HG03103 (cell line): ENCODE measurements around the gene S100A7.

ENCODE experiments used
- ATAC-seq: cut with Tn5 transposase; IDR thresholded peaks from one replicate; pipeline ENCODE4 v1.9.1; 2021; ENCODE audit warnings: low read depth; ENCODE audit not compliant: unreplicated experiment

S100A7 gene

DNA sequence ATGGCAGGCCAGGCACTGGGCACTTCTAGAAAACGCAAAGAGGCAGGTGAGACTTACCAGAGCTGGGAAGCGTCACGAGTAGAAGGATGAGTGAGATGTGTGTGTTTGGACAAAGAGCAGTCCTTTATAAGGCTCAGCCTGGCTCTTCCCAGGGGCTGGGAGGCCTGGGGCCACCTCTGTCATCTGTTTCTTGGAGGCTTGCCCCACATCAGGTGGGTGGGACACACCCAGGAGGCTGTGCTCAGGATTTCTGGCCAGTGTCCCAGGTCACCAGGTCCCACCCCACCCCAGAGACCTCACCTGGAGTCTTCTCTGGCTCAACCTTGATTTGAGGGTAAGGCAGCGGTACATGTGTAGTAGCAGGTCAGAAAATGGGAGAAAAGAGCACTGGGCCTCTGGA, at the start of gene S100A7:
Gene S100A7 (minus strand): TSS at position 101 of the 400 bp plus-strand sequence. CDS start 1,638 bp downstream, outside the sequence.
- no peak for ATAC-seq

DNA sequence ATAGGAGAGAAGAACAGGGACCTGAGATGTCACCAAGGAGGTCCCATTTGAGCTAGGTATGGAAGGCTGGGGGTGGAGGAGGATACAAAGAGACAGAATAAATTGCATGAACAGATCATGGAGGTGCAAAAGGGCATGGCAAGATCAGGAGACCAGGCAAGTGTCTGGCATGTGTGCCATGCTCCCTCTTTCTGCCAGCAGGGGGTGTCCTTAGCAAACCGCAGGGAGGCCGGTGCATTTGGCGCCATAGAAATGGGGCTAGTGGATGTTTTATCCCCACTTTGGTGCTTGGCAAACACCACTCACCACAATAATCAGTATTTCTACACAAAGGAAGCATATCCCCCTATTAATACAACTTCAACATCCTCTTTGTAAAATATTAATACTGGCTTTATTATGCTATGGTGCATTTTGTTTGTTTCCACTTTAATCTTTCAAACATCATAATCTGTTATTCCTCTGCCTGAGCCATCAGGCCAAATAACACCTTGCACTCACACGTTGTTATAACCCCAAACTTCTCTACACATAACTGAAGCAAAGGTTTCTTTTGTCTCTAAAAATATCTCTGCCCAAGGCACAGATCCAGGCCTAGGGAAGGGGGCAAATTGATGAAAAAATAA, 49.4 kb upstream of the S100A7 start:
- no peak for ATAC-seq

DNA sequence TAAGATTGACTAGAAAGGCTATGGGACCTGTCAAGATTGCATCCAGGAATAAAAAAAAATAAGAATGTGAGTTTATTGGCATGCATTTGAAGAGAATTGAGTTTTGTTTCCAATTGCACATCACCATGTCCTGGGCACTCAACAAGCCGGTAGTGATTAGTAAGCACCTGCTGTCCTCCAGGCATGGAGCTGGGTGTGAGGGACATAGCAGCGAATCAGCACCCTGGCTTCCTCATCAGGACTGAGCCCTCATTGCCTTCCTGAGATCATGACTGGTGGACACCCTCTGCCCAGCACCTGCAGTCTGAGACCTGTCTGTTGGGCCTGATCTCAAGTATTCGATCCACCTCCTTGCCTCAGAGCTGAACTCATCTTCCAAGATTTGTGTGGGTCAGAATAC, 48.6 kb upstream of the S100A7 start:
- no peak for ATAC-seq

DNA sequence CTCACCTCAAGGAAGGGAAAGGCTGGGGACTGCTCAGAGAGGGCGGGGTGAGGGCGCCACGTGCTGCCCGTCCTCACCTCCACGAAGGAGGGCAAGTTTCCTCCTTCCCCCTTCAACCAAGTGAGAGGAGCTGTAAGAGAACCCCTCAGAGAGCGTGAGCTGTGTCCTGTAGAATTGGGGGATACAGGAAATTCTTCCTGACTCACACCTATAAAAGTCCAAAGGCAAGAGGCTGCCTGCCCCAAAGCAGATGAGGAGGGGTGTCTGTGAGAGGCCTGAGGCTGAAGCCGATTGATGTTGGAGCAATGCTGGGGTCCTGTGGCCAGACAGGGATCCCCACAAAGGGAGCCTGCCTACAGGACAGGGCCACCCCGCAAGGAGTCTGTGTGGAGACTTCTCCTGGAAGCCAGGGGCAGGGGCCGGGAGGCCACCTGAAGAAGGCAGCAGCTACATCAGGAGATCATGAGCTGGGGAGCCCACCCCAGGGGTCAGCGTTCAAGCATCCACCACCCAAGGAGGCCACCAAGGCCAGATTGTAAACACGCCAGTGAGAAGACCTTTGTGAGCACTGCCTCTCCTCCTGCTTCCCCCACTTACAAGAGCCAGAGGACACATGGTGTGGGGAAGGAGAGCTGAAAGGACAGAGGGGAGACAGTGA, 47.6 kb upstream of the S100A7 start:
- no peak for ATAC-seq

DNA sequence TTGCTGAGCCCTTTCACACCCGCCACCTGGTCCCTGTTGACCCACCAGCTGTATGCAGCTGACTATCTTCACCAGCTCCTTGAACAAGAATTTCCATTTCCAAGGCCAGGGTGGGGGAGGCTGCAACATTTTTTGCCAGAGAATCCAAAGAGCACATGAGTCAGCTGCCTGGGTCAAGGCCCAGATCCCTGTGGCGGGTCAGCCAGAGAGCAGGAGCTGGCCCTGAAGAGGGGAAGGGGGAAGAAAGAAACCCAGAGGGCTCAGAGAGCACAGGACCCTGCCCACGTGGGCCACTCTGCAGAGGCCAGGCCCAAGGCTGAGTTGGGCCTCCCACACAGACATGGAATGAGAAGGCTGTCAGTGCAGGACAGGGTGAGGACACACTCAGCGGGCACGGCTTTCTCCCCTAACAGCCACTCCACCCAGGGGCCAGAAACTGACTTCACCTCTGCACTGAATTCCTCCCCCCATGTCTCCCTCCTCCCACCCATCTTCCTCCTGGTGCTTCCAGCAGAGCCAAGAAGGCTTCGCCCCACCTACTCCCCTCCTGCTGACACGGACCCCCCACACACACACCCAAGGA, 46.5 kb upstream of the S100A7 start:
- ATAC-seq: no peak

DNA sequence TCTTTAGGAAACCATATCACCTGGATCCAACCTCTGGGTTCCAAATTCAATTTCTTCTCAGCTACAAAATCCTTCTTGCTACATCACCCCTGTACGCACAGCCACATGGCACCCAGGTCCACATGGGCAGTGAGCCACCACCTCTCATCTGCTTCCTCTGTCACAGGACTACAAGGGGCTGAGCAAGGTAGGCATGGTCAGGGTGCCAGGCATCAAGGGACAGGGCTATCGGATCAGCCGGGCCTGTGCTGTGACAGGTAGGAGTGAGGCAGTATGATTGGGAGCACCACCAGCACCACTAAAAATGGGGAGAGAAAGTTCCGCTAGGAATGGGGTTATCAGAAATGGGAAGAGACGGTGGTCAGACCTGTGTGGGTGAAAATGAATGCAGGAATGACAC, 45.9 kb upstream of the S100A7 start:
- ATAC-seq: no peak

DNA sequence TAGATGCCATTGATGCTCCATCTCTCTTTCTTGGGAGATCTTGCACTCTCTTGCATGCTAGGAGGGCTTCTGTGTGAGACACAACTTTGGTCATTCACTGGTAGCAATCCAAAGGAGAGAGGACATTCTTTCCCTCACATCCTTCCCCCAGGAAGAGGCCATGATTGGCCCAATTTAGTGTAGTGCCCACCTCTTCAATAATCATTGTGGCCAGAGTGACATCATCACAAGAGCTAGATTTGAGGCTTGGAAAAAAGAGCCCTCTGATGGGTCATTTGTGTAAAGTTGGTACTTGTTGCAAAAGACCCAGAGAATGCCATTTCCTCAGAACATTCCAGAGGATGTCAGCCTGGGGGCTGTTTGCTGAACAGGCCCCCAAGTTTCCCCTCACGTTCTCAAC, 45.1 kb upstream of the S100A7 start:
- ATAC-seq: no peak

DNA sequence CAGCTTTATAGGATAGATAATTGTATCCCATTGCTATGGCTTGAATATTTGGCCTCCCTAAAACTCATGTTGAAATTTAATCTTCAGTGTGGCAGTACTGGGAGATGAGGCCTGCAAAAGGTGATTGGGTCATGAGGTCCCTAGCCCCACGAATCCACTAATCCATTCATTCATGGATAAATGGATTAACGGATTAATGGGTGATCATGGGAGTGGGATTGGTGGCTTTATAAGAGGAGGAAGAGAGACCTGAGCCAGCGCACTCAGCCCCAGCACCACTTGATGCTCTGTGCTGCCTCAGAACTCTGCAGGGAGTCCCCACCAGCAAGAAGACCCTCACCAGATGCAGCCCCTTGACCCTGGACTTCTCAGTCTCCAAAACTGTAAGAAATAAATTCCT, 43.3 kb upstream of the S100A7 start:
- ATAC-seq: no peak

DNA sequence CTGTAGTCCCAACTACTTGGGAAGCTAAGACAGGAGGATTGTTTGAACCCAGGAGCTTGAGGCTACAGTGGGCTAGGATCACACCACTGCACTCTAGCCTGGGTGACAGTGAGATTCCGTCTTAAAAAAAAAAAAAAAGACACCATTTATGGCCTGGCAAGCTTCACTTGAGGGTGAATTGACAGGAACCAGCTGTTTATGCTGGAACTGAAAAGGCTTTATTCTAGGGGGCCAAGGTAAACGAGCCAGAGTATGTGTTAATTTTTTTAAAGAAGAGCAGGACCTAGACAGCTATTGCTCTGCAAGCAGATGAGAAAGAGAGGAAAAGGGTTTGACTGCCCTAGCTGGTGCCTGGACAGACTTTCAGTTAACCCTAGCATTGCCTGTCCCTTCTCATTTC, 38.3 kb upstream of the S100A7 start:
- ATAC-seq: no peak

DNA sequence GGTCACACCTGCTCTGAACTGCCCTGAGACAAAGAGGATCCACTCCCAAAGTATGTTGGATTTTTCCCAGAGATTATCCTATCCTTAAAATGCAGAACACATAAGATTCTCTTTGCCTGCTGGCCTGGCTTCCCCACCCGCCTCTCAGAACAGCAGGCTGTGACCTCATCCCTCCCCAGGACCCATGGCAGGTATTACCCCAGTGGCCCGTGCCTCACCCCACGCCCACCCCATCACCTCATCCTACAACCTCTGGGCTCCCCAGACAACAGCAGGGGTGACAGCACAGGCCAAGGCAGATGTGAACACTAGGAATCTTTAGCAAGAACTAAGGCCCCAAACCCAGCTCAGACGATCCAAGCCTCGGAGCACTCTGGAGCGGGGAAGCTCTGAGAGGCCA, 35.1 kb upstream of the S100A7 start:
- no peak for ATAC-seq

DNA sequence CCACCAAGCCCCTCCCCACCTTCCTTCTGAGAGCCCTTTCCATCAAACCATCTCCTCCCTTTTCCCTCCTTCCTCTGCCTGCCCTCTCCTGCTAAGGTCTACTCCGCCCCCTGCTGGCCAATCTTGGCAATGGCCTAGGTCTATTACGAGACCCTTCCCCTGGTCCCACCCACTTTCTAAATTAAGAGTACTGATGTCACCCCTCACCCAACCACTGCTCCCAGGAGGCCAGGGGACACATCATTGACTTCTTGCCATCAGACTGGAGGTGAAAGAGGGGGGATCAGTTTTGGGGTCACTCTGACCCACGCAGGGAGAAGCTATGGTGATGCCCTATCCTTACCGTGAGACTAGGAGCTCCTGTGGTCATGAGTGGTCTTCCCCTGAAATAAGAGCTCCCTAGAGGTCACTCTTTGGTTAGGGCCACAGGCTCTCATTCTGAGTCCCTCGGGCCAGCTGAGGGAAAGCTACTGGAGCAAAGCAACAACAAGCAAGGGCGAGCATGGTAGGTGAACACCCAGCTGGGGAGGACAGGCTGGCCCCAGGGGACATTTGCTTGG, 34.6 kb upstream of the S100A7 start:
- no peak for ATAC-seq

DNA sequence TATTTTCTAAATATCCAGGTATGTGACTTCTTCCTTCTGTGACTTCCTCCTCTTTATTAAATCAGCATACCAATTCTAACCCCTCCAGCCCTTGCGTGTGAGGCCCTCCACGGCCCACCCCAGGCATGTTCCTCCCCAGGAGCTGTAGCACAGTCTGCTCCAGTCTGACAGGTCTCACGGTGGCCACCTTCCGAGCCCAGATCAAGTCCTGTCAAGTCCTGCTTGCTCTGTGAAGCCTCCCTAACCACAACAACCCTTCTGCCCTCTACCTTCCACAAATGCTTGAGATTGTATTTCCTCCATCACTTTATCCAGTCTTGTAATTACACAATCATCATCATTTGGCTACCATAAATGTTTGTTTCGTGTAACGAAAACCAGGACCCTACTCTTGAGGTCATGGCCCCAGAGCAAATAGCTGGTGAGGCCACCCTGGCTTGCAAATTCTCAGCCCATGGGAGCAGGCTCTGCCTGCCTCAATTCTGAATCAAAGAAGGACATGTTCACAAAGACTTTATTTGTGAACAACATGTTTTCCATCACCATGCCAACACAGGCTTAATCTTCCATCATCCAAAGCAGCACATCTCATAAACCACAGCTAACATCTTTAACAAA, 33.0 kb upstream of the S100A7 start:
- no peak for ATAC-seq

DNA sequence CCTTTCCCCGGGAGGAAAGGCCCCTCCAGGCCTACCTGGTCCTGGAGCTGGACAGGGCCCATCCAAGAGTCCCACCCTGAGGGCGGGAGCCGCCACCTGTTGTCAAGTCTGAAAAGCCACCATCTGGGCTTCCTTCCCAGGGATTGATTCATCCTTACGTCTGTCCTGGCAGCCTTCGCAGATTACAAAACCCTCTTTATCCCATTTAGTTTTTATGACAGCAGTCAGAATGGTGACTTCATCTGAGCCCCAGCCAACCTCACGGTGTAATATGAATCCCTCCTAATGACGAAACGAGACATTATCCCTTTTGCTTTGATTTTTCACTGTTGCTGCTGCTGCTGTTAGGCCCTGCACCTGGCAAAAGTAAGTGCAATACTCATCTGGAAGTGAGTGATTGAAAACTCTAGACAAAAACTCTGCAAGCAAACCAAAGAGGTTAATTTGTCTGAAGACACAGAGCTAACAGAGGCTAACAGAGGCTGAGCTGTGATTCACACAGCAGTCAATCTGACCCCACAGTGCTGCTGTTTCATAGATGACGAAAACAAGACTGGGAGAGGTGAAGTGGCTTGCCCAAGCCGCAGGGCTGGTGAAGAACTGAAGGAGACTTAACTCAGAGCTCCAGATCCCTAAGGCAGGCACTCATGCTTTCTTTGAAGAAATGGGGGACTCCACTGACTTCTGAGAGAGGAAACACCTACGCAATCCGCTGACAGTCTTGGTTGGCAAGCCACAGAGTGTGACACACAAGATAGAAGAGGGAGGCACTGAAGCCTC, 30.0 kb upstream of the S100A7 start:
- no peak for ATAC-seq

DNA sequence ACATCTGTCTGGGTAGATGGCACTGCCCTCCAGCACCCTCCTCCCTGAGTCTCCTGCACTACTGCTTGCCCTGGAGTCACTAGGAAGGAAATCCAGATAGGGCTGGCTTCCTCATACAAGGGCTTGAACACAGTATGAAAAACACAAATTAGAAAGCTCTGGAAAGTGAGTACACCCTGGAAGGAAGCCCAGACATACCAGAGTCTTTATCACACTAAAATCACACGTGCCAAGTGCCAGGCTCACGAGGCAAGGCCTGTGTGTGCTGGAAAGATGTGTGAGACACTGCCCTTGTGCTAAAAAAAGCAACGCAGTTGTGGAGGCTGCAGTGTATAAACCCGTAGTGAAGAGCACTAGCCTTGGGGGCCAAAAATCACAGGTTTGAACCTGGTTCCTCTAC, 28.3 kb upstream of the S100A7 start:
- ATAC-seq: no peak

DNA sequence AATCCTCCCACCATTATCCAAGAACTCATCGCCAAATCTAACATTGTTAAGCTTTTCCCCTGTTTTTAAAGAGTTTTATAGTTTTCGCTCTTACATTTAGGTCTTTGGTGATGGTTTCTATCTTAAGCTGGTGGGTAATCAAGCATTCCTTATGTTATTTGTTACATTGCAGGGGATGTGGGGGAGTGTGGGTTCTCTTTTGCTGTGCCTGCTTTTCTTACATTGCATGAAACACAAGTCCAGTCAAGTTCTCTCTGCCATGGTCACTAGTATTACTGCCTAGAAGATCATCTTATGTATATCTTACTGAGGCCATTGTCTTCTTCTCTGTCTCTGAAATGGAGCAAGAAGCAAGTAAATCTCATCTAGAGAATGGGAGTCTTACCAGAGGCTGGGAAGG, 27.3 kb upstream of the S100A7 start:
- ATAC-seq: no peak

DNA sequence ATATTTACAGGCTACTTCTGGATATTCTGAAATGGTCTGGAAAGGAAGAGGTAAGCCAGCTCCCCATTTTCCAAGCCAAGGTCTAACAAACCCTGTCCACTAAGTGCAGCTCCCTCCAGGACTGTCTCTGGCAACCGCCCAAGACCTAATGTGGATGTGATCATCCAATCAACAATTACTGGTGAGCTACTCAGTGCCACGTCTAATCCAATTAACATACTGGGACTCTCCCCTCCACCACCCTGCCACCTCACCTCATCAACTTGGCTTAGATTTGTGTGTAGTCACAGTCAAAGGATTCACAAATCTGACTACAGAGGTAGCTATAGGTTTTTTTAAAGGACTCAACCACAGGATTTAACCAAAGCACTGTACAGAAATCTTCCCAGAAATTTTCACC, 25.4 kb upstream of the S100A7 start:
- no peak for ATAC-seq

DNA sequence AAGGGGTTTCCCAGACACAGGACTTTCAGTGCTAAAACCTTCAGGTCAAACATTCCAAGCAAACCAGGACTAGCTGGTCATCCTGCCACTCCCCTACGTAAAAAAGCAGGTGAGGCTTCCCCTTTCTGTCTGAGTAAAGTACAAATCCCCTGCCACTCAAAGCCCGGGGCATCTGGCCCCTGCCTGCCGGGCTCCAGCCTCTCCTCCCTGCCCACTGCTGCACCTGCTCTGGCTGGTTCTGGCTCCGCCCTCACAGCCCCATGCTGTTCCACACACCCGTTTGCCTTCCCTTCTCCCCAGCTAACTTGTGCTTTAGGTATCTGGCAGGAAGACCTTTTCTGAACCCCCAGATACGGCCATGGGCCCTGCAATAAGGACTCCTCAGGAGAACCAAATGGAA, 23.3 kb upstream of the S100A7 start:
- no peak for ATAC-seq

DNA sequence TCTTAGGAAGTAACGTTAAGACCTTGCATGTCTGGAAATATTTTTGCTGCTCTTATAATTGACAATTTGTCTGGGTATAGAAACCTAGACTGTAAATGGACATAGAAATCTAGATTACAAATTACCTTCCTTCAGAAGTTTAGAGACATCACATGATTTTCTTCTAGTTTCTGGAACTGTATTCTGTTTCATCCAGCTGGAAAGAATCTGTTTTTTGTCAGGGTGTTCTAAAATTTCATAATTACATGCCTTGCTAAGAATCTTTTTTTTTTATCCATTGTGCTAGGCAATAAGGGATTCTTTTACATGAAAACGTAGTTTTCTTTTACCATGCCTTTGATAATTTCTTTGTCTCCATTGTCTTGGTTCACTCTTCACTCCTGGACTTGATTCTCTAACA, 20.7 kb upstream of the S100A7 start:
- no peak for ATAC-seq

DNA sequence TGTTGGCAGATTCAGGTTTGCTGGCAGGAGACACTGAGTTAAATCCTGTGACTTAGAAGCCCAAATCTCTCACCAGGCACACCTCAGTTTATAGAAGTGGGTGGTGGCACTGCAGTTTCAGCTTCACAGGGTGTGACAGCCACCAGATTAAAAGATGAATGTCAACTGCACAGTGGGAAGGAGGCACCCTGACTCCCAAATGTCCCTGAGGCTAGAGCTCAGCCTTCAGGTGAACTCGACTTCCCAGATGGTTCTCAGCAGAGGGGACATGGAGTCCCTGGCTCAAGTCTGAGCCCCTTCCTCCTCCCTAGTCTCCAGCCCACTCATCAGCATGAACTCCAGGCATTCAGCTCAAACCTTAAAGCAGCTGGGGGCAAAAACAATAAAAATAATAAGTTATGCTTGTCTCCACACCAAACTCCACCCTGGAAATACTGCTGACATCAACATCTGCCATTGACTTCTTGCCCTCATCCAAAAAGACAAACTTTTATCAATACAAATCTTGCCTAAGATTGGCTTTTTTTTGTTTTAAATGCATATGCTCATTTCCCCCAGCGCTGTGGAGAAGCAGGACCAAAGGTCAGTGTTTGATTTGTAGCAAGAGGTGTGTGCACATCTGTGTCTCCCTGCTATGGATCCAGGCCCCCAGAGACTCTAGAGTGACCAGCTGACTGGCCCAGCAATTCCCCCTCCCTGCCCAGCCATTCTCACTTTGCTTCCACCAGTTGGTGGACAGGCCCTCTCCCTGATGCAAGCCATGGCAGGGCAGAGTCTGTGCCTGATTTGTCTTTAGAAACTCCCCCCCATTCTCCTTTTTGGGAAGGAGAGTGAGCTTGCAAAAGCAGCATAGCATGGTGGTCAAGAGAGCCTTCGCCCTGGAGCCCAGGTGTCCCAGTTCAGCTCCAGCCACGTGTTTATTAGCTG, 18.5 kb upstream of the S100A7 start:
- ATAC-seq: no peak
